GM12872 (cell line): ENCODE data around the gene OR6B1.

Experiments
- TF ChIP-seq, protein P1 (sequence below): IDR thresholded peaks from 3 replicates; pipeline ENCODE4 v1.5.1; 2011; ENCODE audit warnings: low read depth, mild to moderate bottlenecking, low read length, moderate library complexity; ENCODE audit not compliant: insufficient read depth

OR6B1 gene

DNA sequence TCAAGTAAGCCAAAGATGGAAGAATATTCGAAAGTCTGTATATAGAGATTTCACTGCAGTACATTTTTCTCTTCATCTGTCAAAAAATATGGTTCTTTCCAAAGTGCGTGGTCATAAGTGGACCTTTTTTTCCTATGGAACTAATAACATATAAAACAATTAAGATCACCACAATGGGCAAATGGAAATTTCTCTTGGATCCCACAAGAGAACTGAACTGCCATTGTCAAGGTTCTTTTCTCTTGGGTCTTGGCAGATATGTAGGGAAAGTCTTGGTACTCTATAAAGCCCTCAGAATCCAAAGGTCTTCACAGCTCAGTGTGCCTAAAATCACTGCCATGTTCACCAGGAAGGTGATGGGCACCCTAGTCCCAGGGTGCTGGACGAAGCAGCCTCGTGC lies at the start of gene OR6B1:
OR6B1 (plus strand) TSS at position 301 of the 400 bp plus-strand sequence. CDS start 3,677 bp downstream, outside the sequence.
- TF ChIP-seq, protein P1, sequence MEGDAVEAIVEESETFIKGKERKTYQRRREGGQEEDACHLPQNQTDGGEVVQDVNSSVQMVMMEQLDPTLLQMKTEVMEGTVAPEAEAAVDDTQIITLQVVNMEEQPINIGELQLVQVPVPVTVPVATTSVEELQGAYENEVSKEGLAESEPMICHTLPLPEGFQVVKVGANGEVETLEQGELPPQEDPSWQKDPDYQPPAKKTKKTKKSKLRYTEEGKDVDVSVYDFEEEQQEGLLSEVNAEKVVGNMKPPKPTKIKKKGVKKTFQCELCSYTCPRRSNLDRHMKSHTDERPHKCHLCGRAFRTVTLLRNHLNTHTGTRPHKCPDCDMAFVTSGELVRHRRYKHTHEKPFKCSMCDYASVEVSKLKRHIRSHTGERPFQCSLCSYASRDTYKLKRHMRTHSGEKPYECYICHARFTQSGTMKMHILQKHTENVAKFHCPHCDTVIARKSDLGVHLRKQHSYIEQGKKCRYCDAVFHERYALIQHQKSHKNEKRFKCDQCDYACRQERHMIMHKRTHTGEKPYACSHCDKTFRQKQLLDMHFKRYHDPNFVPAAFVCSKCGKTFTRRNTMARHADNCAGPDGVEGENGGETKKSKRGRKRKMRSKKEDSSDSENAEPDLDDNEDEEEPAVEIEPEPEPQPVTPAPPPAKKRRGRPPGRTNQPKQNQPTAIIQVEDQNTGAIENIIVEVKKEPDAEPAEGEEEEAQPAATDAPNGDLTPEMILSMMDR = no peak

DNA sequence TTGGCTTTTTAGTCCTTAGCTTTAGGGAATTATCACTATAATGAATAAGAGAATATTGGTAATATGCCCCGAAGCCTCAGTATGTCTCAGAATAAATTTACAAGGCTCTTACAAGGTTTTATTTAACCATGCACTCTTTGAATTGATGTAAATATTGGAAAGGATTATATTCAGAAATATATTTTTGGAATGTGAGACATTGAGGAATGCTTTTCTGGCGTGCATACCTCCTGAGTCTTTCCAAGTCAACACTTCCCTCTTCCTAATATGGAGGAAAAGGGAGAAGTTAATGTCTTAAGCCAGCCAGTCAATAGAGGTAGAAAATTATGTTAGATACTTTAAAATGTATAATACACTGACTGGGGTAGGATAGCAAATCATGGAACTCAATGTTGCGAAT lies 46.7 kb upstream of the OR6B1 start:
- TF ChIP-seq, protein P1 = no peak

DNA sequence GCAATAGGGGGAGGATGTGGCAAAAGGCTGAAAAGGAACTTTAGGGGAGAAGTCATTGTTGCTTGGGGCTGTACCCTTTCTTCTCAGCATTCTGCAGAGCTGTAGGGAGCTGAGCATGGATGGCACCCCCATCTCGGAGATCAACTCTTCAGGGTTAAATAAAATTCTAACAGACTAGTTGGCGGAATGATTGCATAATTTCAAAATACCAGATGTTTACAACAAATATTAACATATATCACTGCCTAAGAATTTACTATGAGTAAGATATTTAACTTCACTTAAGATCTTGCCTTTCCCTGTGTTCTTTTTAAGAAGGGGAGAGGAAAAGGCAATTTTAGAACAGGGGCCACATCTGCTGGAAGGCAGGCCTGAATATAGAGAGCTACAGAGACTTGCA lies 46.0 kb upstream of the OR6B1 start:
- TF ChIP-seq, protein P1 = no peak

DNA sequence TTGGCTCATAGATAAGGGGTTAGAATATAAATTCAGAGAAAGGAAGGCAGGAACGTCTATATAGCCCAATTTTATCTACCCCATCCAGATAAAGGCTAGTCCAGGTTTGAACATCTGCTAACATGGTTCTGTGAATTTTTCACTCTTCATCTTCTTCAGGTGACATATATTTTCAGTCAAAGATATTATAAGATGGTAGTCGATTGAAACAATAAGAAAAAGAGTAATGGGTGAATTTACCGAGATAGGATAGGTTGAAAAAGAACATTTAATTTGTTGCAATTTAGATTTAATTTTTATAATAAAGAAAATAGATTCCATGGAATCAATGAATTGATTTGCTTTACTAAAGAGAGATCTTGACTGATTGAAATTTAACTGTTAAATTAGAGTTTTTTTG lies 45.6 kb upstream of the OR6B1 start, which contains the start of gene OR2F1:
OR2F1 (plus strand) TSS at position 301 of the 400 bp plus-strand sequence. CDS start 5,127 bp downstream, outside the sequence.
- TF ChIP-seq, protein P1 = no peak

- TF ChIP-seq, protein P1 = no peak
Observed at GRCh38 chr7:143958781-143959180, 41.3 kb upstream of the OR6B1 start.

GRCh38 chr7:143960813-143961610 lies 39.1 kb upstream of the OR6B1 start:
- TF ChIP-seq, protein P1 = no peak

- TF ChIP-seq, protein P1 = no peak
Observed at GRCh38 chr7:143965280-143965679, 34.8 kb upstream of the OR6B1 start.
